HepG2 (cell line): Measurements from ENCODE around the gene GFRA1. TPM values are rescaled to one million over a fixed set of nuclear protein-coding genes. Genes with fewer than 3 reads are reported as not detected.

ENCODE experiments used
- ATAC-seq: fragments of 200-7000 bp; cut with Tn5 transposase; 3 replicates; pipeline ENCODE4 v1.9.1; 2020; ENCODE audit warnings: mild to moderate bottlenecking, moderate library complexity
- BruUV-seq: library from RNA; stranded (reverse); fragments of 400-500 nt; replicated peaks from 2 replicates; lab custom pipeline; 2021; lab: Mats Ljungman, UMichigan
- CTCF ChIA-PET: fragments of 300-600 bp; formaldehyde crosslinking; extraction: SDS; loops from one replicate; lab custom pipeline; 2021; ENCODE audit warnings: low total read pairs, inconsistent platforms, low intra/inter-chr PET ratio; lab: Yijun Ruan, JAX
- POLR2A ChIA-PET: fragments of 350-600 bp; sonication (Branson Sonifier 250); formaldehyde crosslinking; loops from one replicate; lab custom pipeline; 2020; ENCODE audit warnings: antibody characterized with exemption, inconsistent platforms; lab: Yijun Ruan, JAX
- DNase-seq: peaks from one replicate; pipeline ENCODE4 v3.0.0-alpha.2; 2015; ENCODE audit warnings: low spot score
- FAIRE-seq: peaks from 3 replicates; lab custom pipeline; 2011; peaks lifted over from hg19 to GRCh38; lab: Jason Lieb, UNC
- H2AFZ ChIP-seq: one replicate; pipeline ENCODE4 v1.6.1; 2011; ENCODE audit warnings: low read length, inconsistent platforms
- H3K27ac ChIP-seq: fragments of 300-600 bp; 3 replicates; pipeline ENCODE4 v1.8.0; 2011; ENCODE audit warnings: mixed run types, mild to moderate bottlenecking, mixed read lengths, low read length, inconsistent platforms; ENCODE audit not compliant: insufficient read depth; ENCODE audit errors: extremely low read length
- H3K27me3 ChIP-seq, 2 experiments: fragments of 200-600 bp in 1 of 2; 2 replicates in 1 of 2; 3 replicates in 1 of 2; pipeline versions ENCODE4 v1.6.0 to v1.8.0; 2011; ENCODE audit warnings: low read length in 2 of 2, mild to moderate bottlenecking in 2 of 2, moderate library complexity in 2 of 2, inconsistent platforms in 1 of 2; ENCODE audit not compliant: insufficient read depth in 2 of 2, control insufficient read depth in 1 of 2
- H3K36me3 ChIP-seq, 2 experiments: fragments of 200-600 bp in 1 of 2; replicated peaks in 1 of 2; 2 replicates in 1 of 2; 3 replicates in 1 of 2; pipeline versions ENCODE4 v1.5.1 to v1.8.0; 2011; ENCODE audit warnings: low read length in 2 of 2, inconsistent platforms in 1 of 2; ENCODE audit not compliant: insufficient read depth in 2 of 2, control insufficient read depth in 1 of 2
- H3K4me1 ChIP-seq: 2 replicates; pipeline ENCODE4 v1.5.1; 2012; ENCODE audit warnings: low read length, inconsistent platforms; ENCODE audit not compliant: insufficient read depth
- H3K4me2 ChIP-seq: 2 replicates; pipeline ENCODE4 v1.6.0; 2011; ENCODE audit warnings: low read depth, low read length, inconsistent platforms
- H3K4me3 ChIP-seq, 3 experiments: fragments of 200-600 bp in 1 of 3; sonication (generic), shearing (Covaris generic) in 1 of 3; replicated peaks in 1 of 3; 2 replicates each; pipeline ENCODE4 v1.5.1; 2011 to 2016; ENCODE audit warnings: low read length in 3 of 3, inconsistent platforms in 2 of 3, low read depth in 2 of 3, mild to moderate bottlenecking in 2 of 3, control low read depth in 1 of 3, mixed read lengths in 1 of 3; ENCODE audit not compliant: insufficient read depth in 1 of 3
- H3K79me2 ChIP-seq: one replicate; pipeline ENCODE4 v1.6.1; 2011; ENCODE audit warnings: low read length, inconsistent platforms; ENCODE audit not compliant: insufficient read depth
- H3K9ac ChIP-seq: 2 replicates; pipeline ENCODE4 v1.6.0; 2011; ENCODE audit warnings: mild to moderate bottlenecking, low read depth, low read length, inconsistent platforms; ENCODE audit not compliant: insufficient read depth
- H3K9me3 ChIP-seq: 2 replicates; pipeline ENCODE4 v1.5.1; 2012; ENCODE audit warnings: mild to moderate bottlenecking, low read length
- H4K20me1 ChIP-seq: 2 replicates; pipeline ENCODE4 v1.6.0; 2011; ENCODE audit warnings: inconsistent platforms, mild to moderate bottlenecking, low read length, moderate library complexity; ENCODE audit not compliant: insufficient read depth
- CTCF ChIP-seq: sonication (generic); formaldehyde crosslinking; IDR thresholded peaks from 2 replicates; pipeline ENCODE4 v1.5.0; 2020; ENCODE audit warnings: mild to moderate bottlenecking, missing genetic modification reagents, moderate library complexity
- MEIS1 ChIP-seq: sonication (generic); formaldehyde crosslinking; IDR thresholded peaks from 2 replicates; pipeline ENCODE4 v1.9.0; 2021; ENCODE audit warnings: mild to moderate bottlenecking, missing genetic modification reagents, moderate library complexity, borderline replicate concordance
- NCOA2 ChIP-seq: sonication (generic); formaldehyde crosslinking; IDR thresholded peaks from 2 replicates; pipeline ENCODE4 v1.8.0; 2022; ENCODE audit warnings: inconsistent platforms
- NR3C1 ChIP-seq: sonication (generic); formaldehyde crosslinking; IDR thresholded peaks from 2 replicates; pipeline ENCODE4 v1.4.0; 2020; ENCODE audit warnings: missing genetic modification reagents
- REPIN1 ChIP-seq: sonication (generic); formaldehyde crosslinking; IDR thresholded peaks from 2 replicates; pipeline ENCODE4 v1.8.0; 2022; ENCODE audit warnings: missing genetic modification reagents, low read depth, mild to moderate bottlenecking, borderline replicate concordance
- SIX1 ChIP-seq: sonication (generic); formaldehyde crosslinking; IDR thresholded peaks from 2 replicates; pipeline ENCODE4 v1.4.0; 2020; ENCODE audit warnings: missing genetic modification reagents, borderline replicate concordance
- SMC3 ChIP-seq: IDR thresholded peaks from 2 replicates; pipeline ENCODE4 v1.6.1; 2011; ENCODE audit warnings: low read length, improper control_type of control experiment
- STAG1 ChIP-seq: sonication (generic); formaldehyde crosslinking; IDR thresholded peaks from 2 replicates; pipeline ENCODE4 v1.4.0; 2020; ENCODE audit warnings: missing genetic modification reagents
- ZBTB49 ChIP-seq: sonication (generic); formaldehyde crosslinking; IDR thresholded peaks from 2 replicates; pipeline ENCODE4 v1.4.0; 2020; ENCODE audit warnings: missing genetic modification reagents, borderline replicate concordance
- ZNF136 ChIP-seq: sonication (generic); formaldehyde crosslinking; IDR thresholded peaks from 2 replicates; pipeline ENCODE4 v1.8.1; 2022; ENCODE audit warnings: low read depth, mild to moderate bottlenecking, moderate library complexity, missing genetic modification reagents
- ZNF282 ChIP-seq: fragments of 450-650 bp; IDR thresholded peaks from 2 replicates; pipeline ENCODE4 v1.6.1; 2018; ENCODE audit not compliant: partially characterized antibody
- ZNF329 ChIP-seq: sonication (generic); formaldehyde crosslinking; IDR thresholded peaks from 2 replicates; pipeline ENCODE4 v1.9.0; 2021; ENCODE audit warnings: low read depth, mild to moderate bottlenecking, missing genetic modification reagents
- ZNF619 ChIP-seq: sonication (generic); formaldehyde crosslinking; IDR thresholded peaks from 2 replicates; pipeline ENCODE4 v1.4.0; 2020; ENCODE audit warnings: mild to moderate bottlenecking, missing genetic modification reagents
- ZNF644 ChIP-seq: IDR thresholded peaks from 2 replicates; pipeline ENCODE4 v1.6.1; 2016; ENCODE audit warnings: low read depth
- WGBS: methylation state at CpG from one replicate; pipeline ENCODE4 v1.1.6; 2017; ENCODE audit warnings: low lambda C conversion rate; 5-methylcytosine and 5-hydroxymethylcytosine counted together
- in situ Hi-C: cut with HindIII; loops from 2 replicates; pipeline ENCODE4 v1.10.0; 2017; ENCODE audit warnings: low pct_unique_long_range_greater_than_20kb; ENCODE audit not compliant: extremely low pct_ligation_motif_present
- intact Hi-C: fragments of 100-400 bp; cut with micrococcal nuclease; formaldehyde crosslinking; loops from one replicate; pipeline ENCODE4 v1.10.0; 2022; ENCODE audit not compliant: unreplicated experiment
- polyA plus RNA-seq, 8 experiments: library from polyadenylated mRNA; depleted of rRNA in 3 of 8; stranded (reverse) in 7 of 8; unstranded in 1 of 8; fragments of >200 nt; fragmentation: Illumina TruSeq in 4 of 8; extraction: Trizol in 4 of 8; gene quantifications; 2 replicates each; pipeline versions ENCODE4 v1.2.1 to v1.2.3, GENCODE V29; 2011 to 2016; ENCODE audit warnings: low read depth in 4 of 8, missing spikeins in 1 of 8, mixed read lengths in 1 of 8; ENCODE audit not compliant: insufficient read depth in 1 of 8
- total RNA-seq, 5 experiments: library from RNA; depleted of rRNA; stranded (reverse); fragments of >200 nt; fragmentation: Illumina TruSeq; extraction: Trizol; gene quantifications; 2 replicates each; pipeline ENCODE4 v1.2.3, GENCODE V29; 2016; ENCODE audit warnings: low read depth in 1 of 5
- TF ChIP-seq, protein P1 (sequence below): sonication (generic); formaldehyde crosslinking; IDR thresholded peaks from 2 replicates; pipeline ENCODE4 v1.4.0; 2020; ENCODE audit warnings: mild to moderate bottlenecking, missing genetic modification reagents

The GFRA1 gene
- total and polyA plus RNA-seq, 2 of the 13 experiments (the other 11 are each of a cell fraction or from before 2014, with no cell fraction given), result not detected

DNA sequence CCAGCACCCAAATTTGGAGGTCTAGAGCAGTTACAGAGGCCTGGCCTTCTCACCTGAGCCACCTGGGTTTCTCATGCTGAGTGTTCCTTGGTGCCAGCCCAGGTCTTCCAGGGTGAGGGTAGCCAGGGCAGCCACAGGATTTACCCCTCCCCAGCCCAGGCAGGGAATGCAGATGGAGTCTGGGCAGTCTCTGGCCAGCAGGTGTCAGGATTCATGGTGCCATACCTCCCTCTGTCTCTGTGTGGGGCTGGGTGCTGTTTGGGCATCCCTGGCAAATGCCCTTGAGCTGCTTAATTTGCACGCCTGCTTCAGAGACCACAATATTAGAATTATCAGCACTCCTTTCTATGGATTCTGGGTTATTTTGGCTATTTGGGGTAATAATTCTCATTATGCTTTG lies 246.7 kb downstream of the GFRA1 start:
- in situ Hi-C loops, result no loop called here
- Histone ChIP-seq H3K36me3 (no peaks in the 10 kb centered on the region), H3K27ac (no peak overlapping the region), H2AFZ (no peak overlapping the region), H3K9me3 (no peaks in the 10 kb centered on the region), H4K20me1 (no peaks in the 10 kb centered on the region), H3K27me3 (no peaks in the 10 kb centered on the region), H3K4me3 (no peak overlapping the region), H3K4me1 (no peaks in the 10 kb centered on the region), H3K4me2 (no peak overlapping the region), H3K9ac (no peak overlapping the region), H3K79me2 (no peaks in the 10 kb centered on the region)
- peak; percentile 93 for ATAC-seq
- ChIA-PET POLR2A (no interaction called here), CTCF (interaction anchor here (1.3 kb wide), 1 partner anchor 262 kb away, joined by 3 read pairs; no protein-coding TSS in a partner anchor)
- BruUV-seq, result no TSS peak
- intact Hi-C loops, result loop anchor here (1.0 kb wide), 1 partner anchor 262 kb away; no protein-coding TSS in a partner anchor
- 60% methylated on average over 1 of the region's 1 CpG for WGBS
- no peak for FAIRE-seq
- DNase-seq, result peak; percentile 3
- TF ChIP-seq ZNF136 (CRISPR knock-in tag) (no peak), REPIN1 (CRISPR knock-in tag) (no peak), SMC3 (peak; percentile 40; the same call in 1 of the 2 replicates), SIX1 (CRISPR knock-in tag) (no peak), NCOA2 (CRISPR knock-in tag) (no peak), STAG1 (CRISPR knock-in tag) (peak; percentile 59), CTCF (peak; percentile 42), ZNF282 (no peak), NR3C1 (CRISPR knock-in tag) (no peak), ZBTB49 (CRISPR knock-in tag) (no peak), ZNF619 (CRISPR knock-in tag) (no peak), MEIS1 (CRISPR knock-in tag) (no peak), ZNF644 (CRISPR knock-in tag) (no peak), ZNF329 (CRISPR knock-in tag) (no peak)
- TF ChIP-seq, protein P1, sequence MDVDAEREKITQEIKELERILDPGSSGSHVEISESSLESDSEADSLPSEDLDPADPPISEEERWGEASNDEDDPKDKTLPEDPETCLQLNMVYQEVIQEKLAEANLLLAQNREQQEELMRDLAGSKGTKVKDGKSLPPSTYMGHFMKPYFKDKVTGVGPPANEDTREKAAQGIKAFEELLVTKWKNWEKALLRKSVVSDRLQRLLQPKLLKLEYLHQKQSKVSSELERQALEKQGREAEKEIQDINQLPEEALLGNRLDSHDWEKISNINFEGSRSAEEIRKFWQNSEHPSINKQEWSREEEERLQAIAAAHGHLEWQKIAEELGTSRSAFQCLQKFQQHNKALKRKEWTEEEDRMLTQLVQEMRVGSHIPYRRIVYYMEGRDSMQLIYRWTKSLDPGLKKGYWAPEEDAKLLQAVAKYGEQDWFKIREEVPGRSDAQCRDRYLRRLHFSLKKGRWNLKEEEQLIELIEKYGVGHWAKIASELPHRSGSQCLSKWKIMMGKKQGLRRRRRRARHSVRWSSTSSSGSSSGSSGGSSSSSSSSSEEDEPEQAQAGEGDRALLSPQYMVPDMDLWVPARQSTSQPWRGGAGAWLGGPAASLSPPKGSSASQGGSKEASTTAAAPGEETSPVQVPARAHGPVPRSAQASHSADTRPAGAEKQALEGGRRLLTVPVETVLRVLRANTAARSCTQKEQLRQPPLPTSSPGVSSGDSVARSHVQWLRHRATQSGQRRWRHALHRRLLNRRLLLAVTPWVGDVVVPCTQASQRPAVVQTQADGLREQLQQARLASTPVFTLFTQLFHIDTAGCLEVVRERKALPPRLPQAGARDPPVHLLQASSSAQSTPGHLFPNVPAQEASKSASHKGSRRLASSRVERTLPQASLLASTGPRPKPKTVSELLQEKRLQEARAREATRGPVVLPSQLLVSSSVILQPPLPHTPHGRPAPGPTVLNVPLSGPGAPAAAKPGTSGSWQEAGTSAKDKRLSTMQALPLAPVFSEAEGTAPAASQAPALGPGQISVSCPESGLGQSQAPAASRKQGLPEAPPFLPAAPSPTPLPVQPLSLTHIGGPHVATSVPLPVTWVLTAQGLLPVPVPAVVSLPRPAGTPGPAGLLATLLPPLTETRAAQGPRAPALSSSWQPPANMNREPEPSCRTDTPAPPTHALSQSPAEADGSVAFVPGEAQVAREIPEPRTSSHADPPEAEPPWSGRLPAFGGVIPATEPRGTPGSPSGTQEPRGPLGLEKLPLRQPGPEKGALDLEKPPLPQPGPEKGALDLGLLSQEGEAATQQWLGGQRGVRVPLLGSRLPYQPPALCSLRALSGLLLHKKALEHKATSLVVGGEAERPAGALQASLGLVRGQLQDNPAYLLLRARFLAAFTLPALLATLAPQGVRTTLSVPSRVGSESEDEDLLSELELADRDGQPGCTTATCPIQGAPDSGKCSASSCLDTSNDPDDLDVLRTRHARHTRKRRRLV (CRISPR knock-in tag), result no peak
